ENCODE results near the gene CISD1. TPM values are rescaled to one million over a fixed set of nuclear protein-coding genes. Genes with fewer than 3 reads are reported as not detected.

The CISD1 gene
- polyA plus RNA-seq, 2 of the 4 experiments (the other 2 are of a cell fraction): 48.1 to 102 TPM

GRCh38 chr10:58237014-58237834 is 31.7 kb upstream of the CISD1 start:
- Histone ChIP-seq H3K27ac (peak overlapping the region; percentile 51 to 73), H3K9me3 (no peaks in the 10 kb centered on the region), H3K4me1 (peaks cover 56% of the 10 kb centered on the region), H3K4me3 (no peak overlapping the region), H3K4me2 (peak overlapping the region; percentile 80)
- peak; percentile 11 to 18; a peak in 2 of 4 replicates for TF ChIP-seq CEBPB (IDR thresholded peaks at IDR 0.05)
- peak; percentile 61 for TF ChIP-seq JUNB (IDR thresholded peaks at IDR 0.05)
- no peak for TF ChIP-seq E2F6 (IDR thresholded peaks at IDR 0.05; ENCODE audit: borderline replicate concordance, low read depth)
- TF ChIP-seq GATA3 (IDR thresholded peaks at IDR 0.05; ENCODE audit: borderline replicate concordance): peak; percentile 45; the same call in 1 of the 2 replicates
- TF ChIP-seq CTCF (IDR thresholded peaks at IDR 0.05): no peak
- no peak for TF ChIP-seq SMC3 (IDR thresholded peaks at IDR 0.05)
- TF ChIP-seq POLR2A (IDR thresholded peaks at IDR 0.05; ENCODE audit: low read length): no peak
- TF ChIP-seq FOSL2 (IDR thresholded peaks at IDR 0.05): peak; percentile 82
- peak; percentile 95 for TF ChIP-seq FOSL2 (CRISPR knock-in tag; IDR thresholded peaks at IDR 0.05)
- peak; percentile 46; the same call in 1 of the 2 replicates for TF ChIP-seq MAX (IDR thresholded peaks at IDR 0.05)
- no peak; a peak in 1 of 5 replicates for TF ChIP-seq RAD21 (conservative IDR thresholded peaks at IDR 0.05 in 1 of 2, IDR thresholded peaks at IDR 0.05 in 1 of 2)
- FAIRE-seq (peak; percentile 89), DNase-seq (ENCODE audit: low read depth in 1 of 2, low spot score in 1 of 2) (peak; percentile 70 to 76), ATAC-seq (peak; percentile 98)
- 12% methylated on average over 3 of the region's 3 CpGs for WGBS (ENCODE audit: missing lambda C conversion rate)
- POLR2A ChIA-PET: interaction anchor here (1.7 kb wide), 1 partner anchor 31 kb away, joined by 11 read pairs; the partner anchor contains the start of genes CISD1 and IPMK
- CTCF ChIA-PET: interaction anchor here (0.7 to 1.4 kb wide), 4 partner anchors 40 to 59 kb away, joined by 3 to 4 read pairs (median 3); no protein-coding TSS in a partner anchor

- H3K4me2 ChIP-seq: peak overlapping the region; percentile 46
- H3K4me3 ChIP-seq: no peak overlapping the region
- TF ChIP-seq CBX8 (IDR thresholded peaks at IDR 0.05) (no peak), CTCF (IDR thresholded peaks at IDR 0.05) (no peak), REST (IDR thresholded peaks at IDR 0.05) (no peak), EHF (CRISPR knock-in tag; IDR thresholded peaks at IDR 0.05) (no peak)
- POLR2A ChIA-PET: no interaction called here
- no peak for ATAC-seq
- FAIRE-seq: no peak
- H3K9me3 ChIP-seq: no peaks in the 10 kb centered on the region
- DNase-seq (ENCODE audit: low read depth in 1 of 2, low spot score in 1 of 2): no peak
- peak overlapping the region; percentile 25 to 29; a peak in 2 of 6 replicates for H3K27ac ChIP-seq
- CTCF ChIA-PET: interaction anchor here (0.9 kb wide), 1 partner anchor 62 kb away, joined by 4 read pairs; no protein-coding TSS in a partner anchor
- peaks cover 61% of the 10 kb centered on the region for H3K4me1 ChIP-seq
- 55% methylated on average over 5 of the region's 5 CpGs for WGBS (ENCODE audit: missing lambda C conversion rate)
Measured at GRCh38 chr10:58239561-58240169, 29.3 kb upstream of the CISD1 start.

Data from A549 (cell line).